HG03565 (cell line): ENCODE results near the gene IL36RN.

Source experiments
- ATAC-seq: cut with Tn5 transposase; IDR thresholded peaks from one replicate; pipeline ENCODE4 v1.9.1; 2021; ENCODE audit warnings: mild to moderate bottlenecking, moderate library complexity; ENCODE audit not compliant: unreplicated experiment

IL36RN gene

GRCh38 chr2:113046465-113046864, 12.5 kb upstream of the IL36RN start:
- no peak for ATAC-seq

GRCh38 chr2:113050921-113051895, 7.8 kb upstream of the IL36RN start:
- ATAC-seq, result no peak

DNA sequence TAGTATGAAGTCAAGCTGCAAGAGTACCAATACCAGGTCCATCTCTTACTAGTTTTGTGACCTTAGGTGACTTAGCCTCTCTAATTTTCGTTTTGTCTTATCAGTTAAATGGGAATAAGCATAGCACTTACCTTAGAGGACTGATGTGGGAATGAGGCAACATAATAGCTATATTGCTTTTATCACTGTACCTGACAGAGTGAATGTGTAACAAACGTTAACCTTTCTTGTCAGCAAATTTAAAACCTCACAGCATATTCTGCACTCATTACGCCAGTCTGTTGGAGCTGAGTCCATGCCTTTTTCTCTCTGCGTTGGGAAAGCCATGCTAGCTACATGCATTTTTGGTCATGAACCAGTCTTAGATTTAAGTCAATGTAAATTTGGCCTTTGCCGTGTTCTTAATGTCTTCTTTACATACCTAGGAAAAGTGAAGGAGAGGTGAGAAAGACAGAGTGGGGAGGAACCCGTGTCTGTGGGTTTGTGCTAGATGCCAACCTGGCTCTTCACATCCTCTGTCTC, 6.5 kb upstream of the IL36RN start, which contains the start of gene IL36B:
IL36B (minus strand) TSS at position 472 of the 522 bp plus-strand sequence.
- no peak for ATAC-seq

- ATAC-seq, result no peak
Measured at GRCh38 chr2:113053666-113054065, 5.3 kb upstream of the IL36RN start.

DNA sequence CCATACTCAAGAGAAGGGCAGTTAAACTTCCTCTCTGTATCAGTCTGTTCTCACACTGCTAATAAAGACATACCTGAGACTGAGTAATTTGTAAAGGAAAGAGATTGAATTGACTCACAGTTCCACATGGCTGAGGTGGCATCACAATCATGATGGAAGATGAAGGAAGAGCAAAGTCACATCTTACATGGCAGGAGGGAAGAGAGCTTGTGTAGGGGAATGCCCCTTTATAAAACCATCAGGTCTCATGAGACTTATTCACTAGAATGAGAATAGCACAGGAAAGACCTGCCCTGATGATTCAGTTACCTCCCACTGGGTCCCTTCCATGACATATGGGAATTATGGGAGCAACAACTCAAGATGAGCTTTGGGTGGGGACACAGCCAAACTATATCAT, 4.9 kb upstream of the IL36RN start:
- no peak for ATAC-seq

GRCh38 chr2:113056521-113056920, 2.5 kb upstream of the IL36RN start:
- ATAC-seq, result no peak

DNA sequence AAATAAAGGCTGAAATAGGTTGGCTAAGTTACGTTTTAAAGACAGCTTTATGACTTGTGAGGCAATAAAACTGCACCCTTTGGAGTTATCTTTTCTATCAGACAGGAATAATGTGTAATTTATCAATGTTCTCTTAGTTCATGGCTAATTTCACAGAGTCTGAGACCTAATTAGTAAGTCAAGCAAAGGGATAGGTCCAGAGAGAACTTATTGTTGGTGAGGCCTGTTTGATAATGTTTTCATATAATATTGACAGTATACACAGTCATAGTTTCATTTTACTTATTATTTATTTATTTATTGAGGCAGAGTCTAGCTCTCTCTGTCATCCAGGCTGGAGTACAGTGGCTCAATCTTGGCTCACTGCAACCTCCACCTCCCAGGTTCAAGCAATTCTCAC, 1.9 kb upstream of the IL36RN start:
- no peak for ATAC-seq

DNA sequence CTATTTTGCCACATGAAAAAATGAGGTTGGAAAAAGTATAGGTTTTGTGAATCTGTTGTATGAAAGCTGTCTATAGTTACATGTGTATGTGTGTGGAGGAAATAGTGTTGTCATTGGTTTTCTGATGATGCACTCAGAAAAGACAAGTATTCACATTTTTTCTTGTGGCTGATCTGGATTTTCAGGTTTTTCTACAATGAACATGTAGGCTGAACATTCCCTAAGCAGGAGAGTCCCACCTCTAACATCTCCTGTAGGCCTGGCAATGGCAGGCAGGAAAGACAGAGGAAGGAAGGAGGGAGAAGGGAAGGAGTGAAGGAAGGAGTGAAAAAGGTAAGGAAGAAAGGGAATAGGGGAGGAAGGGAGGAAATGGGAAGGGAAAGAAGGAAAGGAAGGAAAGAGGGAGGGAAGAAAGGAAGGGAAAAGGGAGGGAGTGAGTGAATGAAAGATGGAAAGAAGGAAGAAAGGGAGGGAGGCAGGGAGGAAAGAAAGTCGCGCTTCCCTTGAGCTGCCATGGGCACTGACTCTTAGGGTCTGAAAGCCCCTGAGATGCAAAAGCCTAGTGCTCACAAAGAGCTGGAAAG, 495 bp upstream of the IL36RN start:
- no peak for ATAC-seq

GRCh38 chr2:113060396-113060795, 1.4 kb downstream of the IL36RN start:
- ATAC-seq, result no peak

GRCh38 chr2:113060796-113061195, 1.8 kb downstream of the IL36RN start:
- no peak for ATAC-seq

DNA sequence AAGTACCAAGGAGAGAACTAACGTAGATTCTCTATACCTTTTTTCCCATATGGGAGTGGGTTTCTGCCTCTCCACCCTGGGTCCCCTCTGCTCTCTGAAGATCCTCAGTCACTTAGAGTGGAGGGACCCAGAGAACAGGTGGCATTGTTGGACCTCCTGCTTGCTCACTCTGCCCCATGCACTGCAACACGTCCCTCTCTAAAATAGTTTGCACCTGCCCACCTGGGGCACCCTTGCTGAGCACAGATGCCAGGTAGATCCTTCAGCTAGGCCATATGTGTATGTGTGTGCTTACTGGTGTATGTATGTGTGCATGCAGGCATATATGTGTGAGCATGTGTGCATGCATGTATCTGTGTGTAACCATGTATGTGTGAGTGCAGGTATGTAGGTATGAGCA, 2.2 kb downstream of the IL36RN start:
- ATAC-seq, result no peak

DNA sequence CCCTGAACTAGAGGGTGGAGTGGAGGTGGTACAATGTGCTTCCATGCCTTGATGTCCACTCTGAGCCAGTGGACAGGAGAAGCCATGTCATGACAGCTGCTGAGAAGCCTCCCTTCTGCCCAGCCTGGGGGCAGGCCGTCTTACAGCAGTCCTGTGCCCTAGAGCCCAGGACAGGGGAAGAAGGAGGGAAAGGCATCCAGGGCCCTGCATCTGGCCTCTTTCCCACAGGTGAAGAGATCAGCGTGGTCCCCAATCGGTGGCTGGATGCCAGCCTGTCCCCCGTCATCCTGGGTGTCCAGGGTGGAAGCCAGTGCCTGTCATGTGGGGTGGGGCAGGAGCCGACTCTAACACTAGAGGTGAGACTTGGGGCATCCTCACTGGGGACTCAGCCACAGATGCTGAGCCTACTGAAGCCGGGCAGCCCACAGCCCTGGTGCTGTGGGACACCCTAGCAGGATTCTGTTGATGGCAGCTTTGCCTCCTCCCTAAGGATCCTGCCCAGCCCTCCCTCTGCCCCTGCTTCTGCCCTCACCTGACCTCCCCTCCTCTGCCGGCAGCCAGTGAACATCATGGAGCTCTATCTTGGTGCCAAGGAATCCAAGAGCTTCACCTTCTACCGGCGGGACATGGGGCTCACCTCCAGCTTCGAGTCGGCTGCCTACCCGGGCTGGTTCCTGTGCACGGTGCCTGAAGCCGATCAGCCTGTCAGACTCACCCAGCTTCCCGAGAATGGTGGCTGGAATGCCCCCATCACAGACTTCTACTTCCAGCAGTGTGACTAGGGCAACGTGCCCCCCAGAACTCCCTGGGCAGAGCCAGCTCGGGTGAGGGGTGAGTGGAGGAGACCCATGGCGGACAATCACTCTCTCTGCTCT, 3.1 kb downstream of the IL36RN start:
- no peak for ATAC-seq

- ATAC-seq, result no peak
Measured at GRCh38 chr2:113064281-113064680, 5.3 kb downstream of the IL36RN start.

DNA sequence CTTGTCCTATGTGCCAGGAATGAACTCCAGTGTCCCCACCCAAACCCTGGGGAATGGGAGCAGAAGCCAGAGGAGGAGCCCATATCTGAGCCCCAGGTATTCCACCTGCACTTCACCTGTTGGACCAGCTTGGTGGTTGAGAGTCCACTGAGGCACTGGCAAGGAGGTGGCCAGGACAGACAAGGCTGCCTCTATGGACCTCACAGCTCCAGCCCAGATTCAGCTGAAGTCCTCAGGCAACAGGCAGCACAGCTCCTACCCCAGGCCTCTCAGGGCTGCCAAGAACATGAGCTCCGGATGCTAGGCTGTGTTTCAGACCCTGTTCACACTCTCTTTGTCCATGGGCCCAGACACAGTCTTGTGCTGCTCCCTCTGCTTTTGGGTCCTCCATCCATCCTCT, 5.9 kb downstream of the IL36RN start:
- ATAC-seq, result no peak

GRCh38 chr2:113067681-113068080, 8.7 kb downstream of the IL36RN start, which contains the start of gene IL1F10:
IL1F10 (plus strand) TSS chr2:113067970; CDS start chr2:113072739, 4,769 bp downstream.
- no peak for ATAC-seq

- ATAC-seq, result no peak
Measured at GRCh38 chr2:113068249-113068648, 9.3 kb downstream of the IL36RN start.

DNA sequence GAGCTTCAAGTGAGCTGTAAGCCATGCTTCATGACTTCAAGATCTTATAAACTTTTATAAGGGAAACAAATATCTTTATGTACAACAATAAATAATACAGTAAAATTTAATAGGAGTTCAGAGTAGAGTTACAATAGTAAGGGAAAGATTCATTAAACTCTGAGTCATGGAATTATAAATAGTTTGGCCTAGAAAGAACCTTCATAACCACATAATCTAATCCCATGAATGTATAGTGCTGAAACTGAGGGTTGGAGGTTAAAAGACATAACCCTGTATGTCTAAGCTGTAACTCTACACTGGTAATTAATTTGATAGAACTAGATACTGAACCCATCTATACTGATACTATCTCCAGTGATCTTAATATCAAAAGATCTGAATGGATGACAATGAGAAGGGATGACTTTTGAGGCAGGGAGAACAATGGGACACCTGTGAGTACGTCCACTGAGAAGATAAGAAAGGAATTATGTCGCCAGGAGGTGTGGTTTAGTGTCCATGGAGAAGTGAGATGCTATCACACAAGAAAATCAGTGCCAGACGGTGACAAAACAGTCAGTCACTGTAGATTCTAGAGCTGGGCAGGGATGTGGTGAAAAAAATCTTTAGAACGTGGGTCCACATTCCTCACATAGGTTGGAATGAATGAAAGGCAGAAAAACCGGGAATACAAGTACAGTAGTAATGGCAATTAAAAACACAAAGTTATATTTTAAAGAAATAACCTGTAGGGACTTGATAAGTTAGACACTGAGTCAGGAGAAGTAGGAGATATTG, 9.9 kb downstream of the IL36RN start:
- no peak for ATAC-seq

- ATAC-seq, result no peak
Measured at GRCh38 chr2:113069676-113070605, 10.9 kb downstream of the IL36RN start.

DNA sequence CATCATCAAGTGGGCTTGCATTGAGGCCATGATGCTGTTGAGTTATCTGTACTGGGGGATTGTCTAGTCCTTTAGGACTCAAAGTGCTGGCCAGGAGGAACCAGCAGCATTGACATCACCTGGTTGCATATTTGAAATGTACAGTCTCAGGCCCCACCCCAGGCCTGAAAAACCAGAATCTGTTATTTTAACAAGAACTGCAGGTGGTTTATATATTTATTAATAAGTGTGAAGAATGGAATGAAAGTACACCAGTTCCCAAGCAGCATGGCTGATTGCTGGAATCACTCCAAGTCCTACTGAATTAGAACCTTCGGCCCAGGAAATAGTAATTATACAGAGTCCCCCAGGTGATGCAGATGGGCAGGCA, 11.6 kb downstream of the IL36RN start:
- ATAC-seq, result no peak
